Fibroblast of lung (primary cell): ENCODE data around the gene OR2T6. TPM values are rescaled to one million over a fixed set of nuclear protein-coding genes. Genes with fewer than 3 reads are reported as not detected.

Source experiments
- polyA plus RNA-seq, 2 donors: library from polyadenylated mRNA; depleted of rRNA in 1 of 2; stranded (reverse) in 1 of 2; unstranded in 1 of 2; fragments of >200 nt; gene quantifications; 2 replicates each; pipeline ENCODE4 v1.2.1, GENCODE V29; 2011 to 2012; ENCODE audit warnings: missing spikeins in 1 of 2
- total RNA-seq: library from RNA; depleted of rRNA; stranded (reverse); fragments of >200 nt; gene quantifications from 2 replicates; pipeline ENCODE4 v1.2.1, GENCODE V29; 2014

Gene OR2T6
- total and polyA plus RNA-seq, 2 donors (not counting 1 experiment from before 2014, with no cell fraction given): not detected

Other genes with a start within 250 kb of the OR2T6 start
- gene OR2M5, start 230.6 kb upstream of the OR2T6 start, total RNA-seq: not detected in 2 replicates
- gene OR2M5, start 230.6 kb upstream of the OR2T6 start, polyA plus RNA-seq: not detected in 2 replicates
- not detected in 2 replicates for gene OR2M2, start 200.9 kb upstream of the OR2T6 start, total RNA-seq
- not detected in 2 replicates for gene OR2M2, start 200.9 kb upstream of the OR2T6 start, polyA plus RNA-seq
- gene OR2M3, start 178.5 kb upstream of the OR2T6 start, total RNA-seq: under 0.01 TPM in 1 of 2 replicates, not detected in the other
- gene OR2M3, start 178.5 kb upstream of the OR2T6 start, polyA plus RNA-seq: 0.02 TPM in 1 of 2 replicates, not detected in the other
- under 0.01 TPM in 1 of 2 replicates, not detected in the other for gene OR2M4, start 144.3 kb upstream of the OR2T6 start, total RNA-seq
- 0.05 TPM in 1 of 2 replicates, not detected in the other for gene OR2M4, start 144.3 kb upstream of the OR2T6 start, polyA plus RNA-seq
- not detected in 2 replicates for gene OR2T33, start 97.8 kb upstream of the OR2T6 start, total RNA-seq
- gene OR2T33, start 97.8 kb upstream of the OR2T6 start, polyA plus RNA-seq: not detected in 2 replicates
- gene OR2T12, start 72.3 kb upstream of the OR2T6 start, total RNA-seq: not detected in 2 replicates
- not detected in 2 replicates for gene OR2T12, start 72.3 kb upstream of the OR2T6 start, polyA plus RNA-seq
- not detected in 2 replicates for gene OR2M7, start 51.2 kb upstream of the OR2T6 start, total RNA-seq
- not detected in 2 replicates for gene OR2M7, start 51.2 kb upstream of the OR2T6 start, polyA plus RNA-seq
- gene OR14C36, start 27.0 kb upstream of the OR2T6 start, total RNA-seq: not detected in 2 replicates
- gene OR14C36, start 27.0 kb upstream of the OR2T6 start, polyA plus RNA-seq: not detected in 2 replicates
- gene OR2T4, start 14.1 kb upstream of the OR2T6 start, total RNA-seq: not detected in 2 replicates
- not detected in 2 replicates for gene OR2T4, start 14.1 kb upstream of the OR2T6 start, polyA plus RNA-seq
- not detected in 2 replicates for gene OR2T1, start 27.3 kb downstream of the OR2T6 start, total RNA-seq
- not detected in 2 replicates for gene OR2T1, start 27.3 kb downstream of the OR2T6 start, polyA plus RNA-seq
- gene OR2T2, start 69.9 kb downstream of the OR2T6 start, total RNA-seq: not detected in 2 replicates
- gene OR2T2, start 69.9 kb downstream of the OR2T6 start, polyA plus RNA-seq: not detected in 2 replicates
- gene OR2T3, start 97.6 kb downstream of the OR2T6 start, total RNA-seq: not detected in 2 replicates
- gene OR2T3, start 97.6 kb downstream of the OR2T6 start, polyA plus RNA-seq: not detected in 2 replicates
- not detected in 2 replicates for gene OR2T5, start 112.8 kb downstream of the OR2T6 start, total RNA-seq
- not detected in 2 replicates for gene OR2T5, start 112.8 kb downstream of the OR2T6 start, polyA plus RNA-seq
- not detected in 2 replicates for gene OR2G6, start 132.3 kb downstream of the OR2T6 start, total RNA-seq
- not detected in 2 replicates for gene OR2G6, start 132.3 kb downstream of the OR2T6 start, polyA plus RNA-seq
- not detected in 2 replicates for gene OR2T29, start 187.0 kb downstream of the OR2T6 start, total RNA-seq
- not detected in 2 replicates for gene OR2T29, start 187.0 kb downstream of the OR2T6 start, polyA plus RNA-seq
- gene OR2T34, start 199.0 kb downstream of the OR2T6 start, total RNA-seq: not detected in 2 replicates
- gene OR2T34, start 199.0 kb downstream of the OR2T6 start, polyA plus RNA-seq: not detected in 2 replicates
- not detected in 2 replicates for gene OR2T10, start 222.0 kb downstream of the OR2T6 start, total RNA-seq
- gene OR2T10, start 222.0 kb downstream of the OR2T6 start, polyA plus RNA-seq: not detected in 2 replicates